Astrocyte of the cerebellum (primary cell): ENCODE results near the gene CHEK2.
"Not testable (repeated sequence)": the region's sequence is repeated elsewhere in the genome, so short reads cannot be mapped to it uniquely, and the experiment has no call there.

Source experiments
- DNase-seq: peaks from one replicate; pipeline ENCODE4 v3.0.0-alpha.2; 2011; ENCODE audit warnings: low read depth
- H3K4me3 ChIP-seq: 2 replicates; pipeline ENCODE4 v1.5.1; 2011; ENCODE audit warnings: mild to moderate bottlenecking, low read depth, low read length, moderate library complexity
- CTCF ChIP-seq: IDR thresholded peaks from 2 replicates; pipeline ENCODE4 v1.5.1; 2012; ENCODE audit warnings: low read length, low read depth, moderate library complexity, mild to moderate bottlenecking; ENCODE audit errors: missing control alignments
- in situ Hi-C: cut with HindIII; loops from 2 replicates; pipeline ENCODE4 v1.10.0; 2017; ENCODE audit warnings: low sequenced_read_pairs

The CHEK2 gene

GRCh38 chr22:28679611-28680287 lies 61.9 kb downstream of the CHEK2 start, which contains the start of gene TTC28:
TTC28 (minus strand) TSS chr22:28679840; CDS start chr22:28679723, 117 bp downstream.
- in situ Hi-C loops, result not testable (repeated sequence)
- peak within 1 kb of the TSS; percentile 65 for H3K4me3 ChIP-seq
- peak; percentile 35 for DNase-seq

GRCh38 chr22:28678778-28679610 lies 62.6 kb downstream of the CHEK2 start:
- H3K4me3 ChIP-seq, result peak overlapping the region; percentile 65
- in situ Hi-C loops, DNase-seq: not testable (repeated sequence)

- in situ Hi-C loops, DNase-seq, H3K4me3 ChIP-seq: not testable (repeated sequence)
These were observed 63.5 kb downstream of the CHEK2 start for GRCh38 chr22:28678170-28678569.

GRCh38 chr22:28674121-28674563 lies 67.5 kb downstream of the CHEK2 start:
- no peak overlapping the region for H3K4me3 ChIP-seq
- no peak for TF ChIP-seq CTCF
- in situ Hi-C loops, result no loop called here
- DNase-seq, result peak; percentile 49

- no peak for TF ChIP-seq CTCF
- in situ Hi-C loops, result no loop called here
- DNase-seq, result no peak
- no peak overlapping the region for H3K4me3 ChIP-seq
These were observed 70.9 kb downstream of the CHEK2 start for GRCh38 chr22:28670756-28671155.

GRCh38 chr22:28670161-28670560 lies 71.5 kb downstream of the CHEK2 start:
- TF ChIP-seq CTCF, result no peak
- no peak for DNase-seq
- in situ Hi-C loops, result no loop called here

GRCh38 chr22:28669387-28669786 lies 72.2 kb downstream of the CHEK2 start:
- in situ Hi-C loops, result no loop called here
- no peak overlapping the region for H3K4me3 ChIP-seq
- DNase-seq, result no peak
- no peak for TF ChIP-seq CTCF

More at GRCh38 chr22:28670161-28670560, 71.5 kb downstream of the CHEK2 start:
- no peak overlapping the region for H3K4me3 ChIP-seq

- H3K4me3 ChIP-seq, in situ Hi-C loops, DNase-seq: not testable (repeated sequence)
These were observed 78.1 kb downstream of the CHEK2 start for GRCh38 chr22:28663569-28663942.
